GM21576 (cell line): ENCODE measurements around the gene TINCR.

Source experiments
- ATAC-seq: cut with Tn5 transposase; IDR thresholded peaks from one replicate; pipeline ENCODE4 v1.9.1; 2021; ENCODE audit warnings: mild to moderate bottlenecking, moderate library complexity; ENCODE audit not compliant: unreplicated experiment

TINCR gene

GRCh38 chr19:5520501-5520900 lies 47.3 kb downstream of the TINCR start:
- ATAC-seq, result no peak

GRCh38 chr19:5519076-5519475 lies 48.7 kb downstream of the TINCR start:
- no peak for ATAC-seq

- ATAC-seq, result no peak
Observed at GRCh38 chr19:5515737-5516136, 52.0 kb downstream of the TINCR start.

GRCh38 chr19:5514001-5514400 lies 53.8 kb downstream of the TINCR start:
- no peak for ATAC-seq

GRCh38 chr19:5512715-5513114 lies 55.0 kb downstream of the TINCR start:
- ATAC-seq, result no peak
